SHP77 (cell line): ENCODE data around the gene SEC14L2.
"Not testable (repeated sequence)": the region's sequence is repeated elsewhere in the genome, so short reads cannot be mapped to it uniquely, and the experiment has no call there.

Source experiments
- DNase-seq, 2 experiments: peaks; one replicate each; lab custom pipeline; 2025; lab: John Stamatoyannopoulos, UW

Gene SEC14L2

GRCh38 chr22:30455075-30455840 lies 58.4 kb downstream of the SEC14L2 start:
- DNase-seq, result no peak

- DNase-seq, result no peak
Measured at GRCh38 chr22:30457981-30458380, 61.2 kb downstream of the SEC14L2 start.

GRCh38 chr22:30459181-30460052 lies 62.6 kb downstream of the SEC14L2 start:
- no peak for DNase-seq

GRCh38 chr22:30460147-30460546 lies 63.3 kb downstream of the SEC14L2 start:
- DNase-seq, result peak in 1 of 2 experiments; percentile 50

GRCh38 chr22:30460555-30460954 lies 63.7 kb downstream of the SEC14L2 start:
- DNase-seq, result not testable (repeated sequence)

- no peak for DNase-seq
Measured at GRCh38 chr22:30469165-30469564, 72.3 kb downstream of the SEC14L2 start.

- DNase-seq, result no peak
Measured at GRCh38 chr22:30470655-30471054, 73.8 kb downstream of the SEC14L2 start.

GRCh38 chr22:30471616-30472318 lies 74.9 kb downstream of the SEC14L2 start, which contains the start of gene SEC14L3:
Gene SEC14L3 (minus strand): TSS chr22:30472017. CDS start chr22:30471958, 59 bp downstream.
- no peak for DNase-seq

- DNase-seq, result no peak
Measured at GRCh38 chr22:30472994-30473720, 76.3 kb downstream of the SEC14L2 start.

- no peak for DNase-seq
Measured at GRCh38 chr22:30474121-30474520, 77.3 kb downstream of the SEC14L2 start.
